CD4-positive, alpha-beta T cell treated with Interleukin-15 for 1 hour (primary cell): ENCODE results near the gene SSTR1.
"Not testable (repeated sequence)": the region's sequence is repeated elsewhere in the genome, so short reads cannot be mapped to it uniquely, and the experiment has no call there.

Source experiments
- DNase-seq: peaks from one replicate; pipeline ENCODE4 v3.0.0-alpha.2; 2020

Gene SSTR1

GRCh38 chr14:38207736-38208617, at the start of gene SSTR1:
SSTR1 (plus strand) TSS chr14:38207904; CDS start chr14:38209390, 1,486 bp downstream.
- DNase-seq = no peak

- DNase-seq = no peak
Observed at GRCh38 chr14:38158468-38158867, 49.2 kb upstream of the SSTR1 start.

- DNase-seq = no peak
Observed at GRCh38 chr14:38168416-38168815, 39.3 kb upstream of the SSTR1 start.

GRCh38 chr14:38171197-38171596, 36.5 kb upstream of the SSTR1 start:
- DNase-seq = no peak

GRCh38 chr14:38174711-38175110, 33.0 kb upstream of the SSTR1 start:
- DNase-seq = no peak

GRCh38 chr14:38175658-38176057, 32.0 kb upstream of the SSTR1 start:
- no peak for DNase-seq

GRCh38 chr14:38176379-38176778, 31.3 kb upstream of the SSTR1 start:
- DNase-seq = no peak

GRCh38 chr14:38184132-38184531, 23.6 kb upstream of the SSTR1 start:
- no peak for DNase-seq

GRCh38 chr14:38185671-38186070, 22.0 kb upstream of the SSTR1 start:
- no peak for DNase-seq

GRCh38 chr14:38186216-38186615, 21.5 kb upstream of the SSTR1 start:
- no peak for DNase-seq

GRCh38 chr14:38187528-38187927, 20.2 kb upstream of the SSTR1 start:
- DNase-seq = no peak

GRCh38 chr14:38189930-38190726, 17.6 kb upstream of the SSTR1 start:
- DNase-seq = no peak

GRCh38 chr14:38190846-38191245, 16.9 kb upstream of the SSTR1 start:
- DNase-seq = not testable (repeated sequence)

- not testable (repeated sequence) for DNase-seq
Observed at GRCh38 chr14:38191491-38191890, 16.2 kb upstream of the SSTR1 start.

- no peak for DNase-seq
Observed at GRCh38 chr14:38197001-38197783, 10.5 kb upstream of the SSTR1 start.

- DNase-seq = no peak
Observed at GRCh38 chr14:38197784-38198335, 9.8 kb upstream of the SSTR1 start.

GRCh38 chr14:38198425-38198824, 9.3 kb upstream of the SSTR1 start:
- DNase-seq = no peak

GRCh38 chr14:38199076-38199475, 8.6 kb upstream of the SSTR1 start:
- no peak for DNase-seq

- DNase-seq = no peak
Observed at GRCh38 chr14:38199739-38200138, 8.0 kb upstream of the SSTR1 start.

- DNase-seq = no peak
Observed at GRCh38 chr14:38201137-38201828, 6.4 kb upstream of the SSTR1 start.

GRCh38 chr14:38202444-38203191, 5.1 kb upstream of the SSTR1 start:
- DNase-seq = no peak
